HG03354 (cell line): ENCODE data around the gene NDUFB4.
A peak's percentile ranks its signal among the peaks of the same experiment; 100 is the strongest.

Experiments used
- ATAC-seq: cut with Tn5 transposase; IDR thresholded peaks from one replicate; pipeline ENCODE4 v1.9.1; 2021; ENCODE audit warnings: mild to moderate bottlenecking; ENCODE audit not compliant: unreplicated experiment, poor library complexity, severe bottlenecking

NDUFB4 gene

DNA sequence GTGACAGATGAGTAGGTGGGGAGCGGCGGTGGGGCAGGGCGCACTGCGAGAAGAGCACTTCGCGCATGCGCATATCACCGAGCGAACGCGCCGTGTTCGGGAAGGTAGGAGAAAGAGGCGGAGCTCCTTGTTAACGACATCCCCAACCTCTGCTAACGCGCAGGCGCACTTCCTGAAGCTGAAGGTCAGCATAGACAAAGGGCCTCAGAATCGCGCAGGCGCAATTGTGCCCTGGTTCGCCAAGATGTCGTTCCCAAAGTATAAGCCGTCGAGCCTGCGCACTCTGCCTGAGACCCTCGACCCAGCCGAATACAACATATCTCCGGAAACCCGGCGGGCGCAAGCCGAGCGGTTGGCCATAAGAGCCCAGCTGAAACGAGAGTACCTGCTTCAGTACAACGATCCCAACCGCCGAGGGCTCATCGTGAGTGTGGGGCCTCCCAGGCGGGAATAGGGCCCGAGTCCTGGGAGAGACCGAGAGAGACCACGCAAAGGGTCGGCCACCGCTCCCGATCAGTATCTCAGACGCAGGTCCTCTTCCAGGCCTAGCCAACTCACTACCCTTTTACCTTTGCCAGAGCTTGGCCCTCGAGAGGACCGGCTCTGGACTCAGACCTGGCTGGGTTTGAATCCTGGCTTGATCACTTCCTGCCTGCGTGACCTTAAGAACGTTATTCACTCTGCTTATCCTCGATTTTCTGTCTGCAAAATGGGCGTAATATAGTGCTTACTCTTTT lies at the start of gene NDUFB4:
NDUFB4 (plus strand) TSS at position 221 of the 737 bp plus-strand sequence; CDS start at position 245, 24 bp downstream.
- peak; percentile 95 for ATAC-seq

- no peak for ATAC-seq
These were observed 45.6 kb upstream of the NDUFB4 start for GRCh38 chr3:120550546-120550945.

DNA sequence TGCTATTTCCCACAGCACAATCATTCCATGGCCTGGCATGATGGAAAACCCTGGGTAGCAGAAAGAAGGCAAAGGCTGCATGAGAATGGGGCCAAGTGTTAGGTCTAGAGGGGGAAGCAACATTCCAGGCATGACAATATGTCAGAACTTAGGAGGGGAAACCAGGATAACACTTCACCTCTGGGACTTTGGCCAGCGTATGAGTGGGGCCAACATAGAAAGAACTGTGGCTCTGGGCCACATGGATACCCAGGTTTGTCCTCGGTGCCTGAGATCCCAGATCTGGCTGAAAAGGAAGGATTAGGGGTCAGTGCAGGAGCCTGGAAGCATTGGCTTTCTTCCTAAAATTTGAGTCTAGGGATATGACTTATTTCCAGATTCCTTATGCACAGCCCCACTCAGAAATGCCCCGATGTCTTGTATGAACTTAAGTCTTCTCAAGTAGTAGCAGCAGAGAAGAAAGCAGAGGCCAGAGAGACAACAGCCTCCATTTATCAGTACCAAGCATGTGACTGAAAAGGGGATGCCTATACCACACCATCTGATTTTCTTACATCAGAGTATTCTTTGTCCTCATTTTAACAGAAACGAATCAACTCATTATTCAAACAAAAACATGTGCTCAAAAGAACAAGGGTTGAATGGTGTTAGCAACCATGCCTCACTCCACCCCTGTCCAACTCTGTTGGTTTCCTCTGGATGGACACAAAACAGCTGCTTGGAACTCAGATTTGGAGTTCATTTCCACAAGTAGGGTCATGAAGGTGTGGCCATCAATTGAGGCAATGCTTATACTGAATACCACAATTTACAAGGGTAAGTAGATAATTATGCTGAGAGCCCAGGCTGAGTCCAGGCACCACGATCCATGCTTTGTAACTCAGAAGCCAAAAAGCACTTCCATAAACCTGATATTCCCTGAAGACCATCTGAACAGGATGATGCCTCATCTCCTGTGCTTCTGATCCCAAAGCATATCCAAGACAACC lies 43.7 kb upstream of the NDUFB4 start:
- ATAC-seq = no peak

DNA sequence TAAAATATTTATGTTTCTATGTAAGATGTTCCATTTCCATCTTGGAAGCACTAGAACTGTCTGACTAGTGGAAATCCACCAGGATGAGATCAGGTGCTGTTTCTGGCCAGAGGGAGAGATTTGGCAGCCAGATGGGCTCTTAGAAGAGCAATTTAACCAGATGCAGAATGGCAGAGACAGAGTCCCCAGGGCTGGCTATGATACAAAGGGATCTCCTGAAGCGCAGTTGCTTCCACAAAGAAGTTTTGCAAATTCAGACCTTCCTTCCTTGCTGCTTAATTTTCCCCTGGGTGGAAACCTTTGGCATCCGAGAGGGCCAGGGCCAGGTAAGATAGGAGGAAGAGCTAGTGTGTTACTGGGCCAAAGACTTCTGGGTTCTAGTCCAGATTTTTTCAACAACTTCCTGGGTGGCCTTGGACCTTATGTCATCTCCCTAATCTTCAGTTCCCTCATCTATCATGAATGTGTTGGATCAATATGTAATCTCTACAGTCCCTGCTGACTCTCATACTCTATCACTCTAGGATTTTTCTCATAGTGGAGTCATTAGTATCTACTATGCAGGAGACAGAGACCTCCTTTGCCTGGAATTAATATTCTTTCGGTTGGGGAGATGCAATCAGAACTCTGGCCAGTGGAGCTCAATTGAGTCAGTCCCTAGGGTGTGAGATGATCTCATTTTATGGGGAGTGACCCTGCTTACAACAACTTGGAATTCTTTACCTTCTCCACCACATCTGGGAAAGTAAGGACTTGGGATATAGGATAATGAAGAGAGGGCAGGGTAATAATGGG lies 41.1 kb upstream of the NDUFB4 start:
- no peak for ATAC-seq

DNA sequence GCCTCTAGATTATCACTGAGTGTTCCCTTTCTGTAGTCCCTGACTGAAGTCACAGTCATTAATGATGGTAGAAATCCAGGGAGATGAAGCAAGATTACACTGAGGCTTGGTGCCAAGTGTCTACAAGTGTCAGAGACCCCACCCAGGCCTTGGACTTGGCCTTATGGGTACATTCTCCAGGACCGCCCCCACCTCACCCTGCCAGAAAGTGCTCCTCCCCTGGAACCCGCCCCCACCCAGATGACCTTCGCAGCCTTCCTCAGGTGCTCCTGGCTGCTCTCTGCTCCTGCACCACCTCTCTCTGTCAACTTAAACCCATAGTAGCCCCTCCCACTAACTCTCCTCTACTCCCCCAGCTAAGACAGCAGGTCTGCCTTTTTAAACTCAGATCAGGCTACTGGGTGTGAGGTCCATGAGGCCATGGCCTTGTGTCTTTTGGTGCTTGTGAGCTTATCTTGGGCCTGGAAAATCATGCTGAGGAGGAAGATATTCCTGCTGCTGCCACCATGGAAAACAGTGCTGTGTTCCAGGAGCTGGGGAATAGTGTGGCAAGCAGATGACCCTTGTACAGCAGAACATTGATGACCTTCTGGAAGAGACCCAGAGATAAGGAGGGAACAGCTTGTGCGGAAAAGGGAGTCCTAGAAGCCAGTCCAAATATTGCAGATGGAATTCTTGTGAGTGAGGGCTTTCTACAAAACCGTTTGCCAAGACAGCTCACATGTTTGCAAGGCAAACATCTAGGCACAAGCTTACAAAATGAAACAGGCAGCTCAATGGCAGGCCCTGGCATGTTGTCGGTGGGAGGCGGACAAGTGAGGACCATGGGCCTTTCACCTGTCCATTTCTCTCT lies 40.3 kb upstream of the NDUFB4 start:
- no peak for ATAC-seq

DNA sequence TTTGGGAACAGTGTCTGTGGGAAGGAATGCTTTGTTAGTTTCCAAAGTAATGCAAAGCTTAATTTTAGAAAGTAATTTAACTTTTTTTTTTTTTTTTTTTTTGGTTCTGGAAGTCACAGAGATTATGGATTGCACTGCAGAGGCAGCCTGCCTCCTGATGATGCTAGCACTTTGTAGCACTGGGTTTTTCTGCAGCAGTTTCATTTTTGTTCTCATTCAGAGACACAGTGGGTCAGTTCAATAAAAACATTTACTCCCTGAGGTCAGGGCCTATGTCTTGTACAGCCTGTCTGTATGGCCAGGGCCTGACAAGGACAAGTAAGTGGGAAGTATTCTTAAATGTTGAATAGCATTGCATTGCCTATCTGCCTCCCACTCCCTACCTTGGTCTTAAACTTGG lies 39.0 kb upstream of the NDUFB4 start:
- ATAC-seq = no peak

GRCh38 chr3:120558771-120559241 lies 37.3 kb upstream of the NDUFB4 start:
- peak; percentile 97 for ATAC-seq

DNA sequence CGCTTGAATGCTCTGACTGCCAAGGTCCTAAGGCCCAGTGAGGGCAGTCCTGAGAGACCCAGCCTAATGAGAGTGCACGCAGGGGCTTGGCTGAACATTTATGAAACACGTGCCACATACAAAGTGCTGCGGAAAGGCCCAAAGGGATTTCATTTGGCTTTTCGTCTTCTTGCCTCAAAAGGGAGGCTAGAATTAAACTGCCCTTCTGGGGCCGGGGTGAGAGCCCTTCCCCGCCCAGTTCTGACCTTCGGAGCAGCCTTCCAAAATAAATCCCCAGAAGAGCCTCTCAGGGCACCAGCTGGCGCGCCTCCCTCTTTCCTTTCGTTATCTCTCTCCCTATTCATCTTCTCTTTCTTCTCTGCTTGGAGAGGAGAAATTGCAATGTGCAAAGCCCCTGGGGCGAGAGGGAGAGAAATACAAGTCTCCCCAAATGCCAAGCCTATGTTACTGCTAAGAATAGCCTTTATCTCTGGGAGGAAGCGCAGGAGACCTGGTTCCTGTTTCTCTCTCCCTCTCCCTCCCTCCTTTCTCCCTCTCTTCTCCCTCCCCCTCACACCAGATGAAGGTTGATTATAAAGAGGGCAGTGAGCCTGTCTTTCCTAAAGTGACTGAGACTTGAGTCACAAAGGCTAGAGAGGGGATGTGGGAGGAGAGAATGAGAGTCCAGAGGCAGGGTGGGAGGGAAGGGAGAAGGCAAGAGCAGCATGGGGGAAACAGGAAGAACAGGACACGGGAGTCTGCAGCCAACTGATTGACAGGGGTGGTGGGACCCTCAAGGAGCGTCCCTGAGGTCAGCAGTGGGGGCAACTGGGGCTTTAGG lies 36.7 kb upstream of the NDUFB4 start:
- peak; percentile 42 for ATAC-seq

DNA sequence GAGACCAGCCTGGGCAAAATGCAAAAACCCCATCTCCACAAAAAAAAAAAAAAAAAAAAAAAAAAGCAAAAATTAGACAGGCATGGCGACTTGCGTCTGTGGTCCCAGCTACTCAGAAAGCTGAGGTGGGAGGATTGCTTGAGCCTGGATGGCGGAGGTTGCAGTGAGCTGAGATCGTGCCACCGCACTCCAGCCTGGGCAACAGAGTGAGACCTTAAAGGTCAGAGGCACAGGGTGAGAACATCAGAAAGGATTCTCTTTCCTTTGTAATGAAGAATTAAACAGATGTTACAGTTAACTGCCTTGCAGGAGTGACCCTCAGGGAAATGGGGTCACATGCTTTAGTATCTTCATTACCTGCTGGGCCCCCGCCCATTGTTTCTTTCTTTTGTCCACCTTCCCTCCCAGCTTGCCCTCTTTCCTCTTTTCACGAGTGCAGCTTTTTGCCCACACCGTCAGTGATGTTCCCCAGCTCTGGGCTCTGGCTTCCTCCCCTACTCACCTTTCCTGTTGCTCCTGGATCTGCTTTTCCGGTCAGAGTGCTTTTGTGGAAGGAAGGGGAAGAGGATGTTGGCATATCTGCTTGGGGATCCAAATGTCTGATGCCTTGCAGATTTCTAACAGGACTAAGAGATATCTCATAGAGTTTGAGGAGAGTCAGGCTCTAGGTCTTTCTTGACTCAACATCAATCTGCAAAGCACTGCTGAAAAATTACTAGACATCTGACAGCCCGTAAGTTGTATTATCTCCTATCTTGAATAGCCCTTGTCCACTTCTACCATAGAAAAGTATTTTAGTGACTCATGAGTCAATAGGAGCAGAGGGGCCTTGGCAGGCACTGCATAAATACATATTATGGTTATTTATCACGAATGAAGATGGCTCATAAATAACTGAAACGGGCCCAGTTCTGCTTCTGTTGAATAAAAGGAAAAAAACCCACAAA lies 35.6 kb upstream of the NDUFB4 start:
- ATAC-seq = no peak

DNA sequence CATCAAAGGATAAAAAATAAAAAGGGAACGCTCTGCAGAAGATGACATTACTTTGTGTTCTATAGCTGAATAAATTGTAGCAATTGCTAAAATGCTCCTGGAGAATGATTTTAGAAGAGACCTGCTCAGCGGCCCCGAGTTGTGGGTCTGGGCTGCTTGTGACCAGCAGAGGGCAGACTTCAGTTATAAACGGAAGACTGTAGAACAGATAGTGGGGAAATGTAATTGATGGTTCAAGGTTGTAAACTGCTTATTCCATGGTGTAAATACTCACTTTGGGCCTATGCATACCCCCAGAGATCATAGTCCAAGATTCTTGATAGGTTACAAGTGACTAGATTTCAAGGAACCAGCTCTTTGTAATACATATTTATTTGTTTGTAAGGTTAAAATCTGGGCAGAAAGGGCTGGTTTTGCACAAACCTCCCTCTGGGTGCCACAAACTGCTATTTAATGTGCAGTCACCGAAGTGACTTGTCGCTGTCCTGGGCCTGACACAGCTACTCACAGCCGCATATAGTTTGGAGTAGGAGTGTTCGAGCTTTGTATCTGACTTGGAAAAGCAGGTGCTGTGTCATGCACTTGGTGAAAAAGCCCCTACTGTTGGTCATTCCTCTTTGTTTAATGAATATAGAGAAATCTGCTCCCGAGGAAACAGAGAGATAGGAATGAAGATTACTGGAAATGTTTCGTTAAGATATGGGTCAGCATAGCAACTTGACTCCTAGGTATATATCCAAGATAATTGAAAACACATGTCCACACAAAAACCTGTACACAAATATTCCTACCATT lies 34.7 kb upstream of the NDUFB4 start:
- peak; percentile 46 for ATAC-seq

DNA sequence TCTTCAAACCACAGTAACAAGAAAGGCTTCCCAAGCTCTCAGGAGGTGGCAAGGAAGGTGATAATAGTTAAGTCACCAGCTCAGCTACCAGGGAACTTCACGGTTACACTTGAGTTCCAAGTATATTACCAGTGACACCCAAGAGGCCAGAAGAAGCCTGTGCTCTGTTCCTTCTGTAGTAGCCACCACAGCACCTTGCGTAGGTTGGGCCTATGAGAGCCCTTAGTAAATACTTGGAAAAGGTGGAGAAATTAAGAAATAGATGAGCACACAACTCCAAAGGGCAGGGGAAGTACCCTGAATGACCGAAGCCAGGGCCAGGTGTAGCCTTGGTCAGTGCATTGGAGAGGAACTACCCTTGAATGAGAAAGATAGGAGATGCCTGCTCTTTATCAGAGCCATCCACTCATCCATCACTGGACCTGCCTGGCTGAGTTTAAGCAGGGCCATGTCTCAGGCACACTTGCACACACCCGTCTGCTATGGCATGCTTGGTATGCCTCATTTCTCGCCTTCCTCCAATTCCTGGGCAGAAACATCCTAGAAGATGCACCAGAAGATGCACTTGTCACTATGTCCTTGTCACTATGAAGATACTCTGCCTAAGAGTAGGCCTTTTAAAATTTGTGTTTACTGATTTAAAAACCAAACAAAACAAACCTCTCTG lies 32.6 kb upstream of the NDUFB4 start:
- no peak for ATAC-seq

DNA sequence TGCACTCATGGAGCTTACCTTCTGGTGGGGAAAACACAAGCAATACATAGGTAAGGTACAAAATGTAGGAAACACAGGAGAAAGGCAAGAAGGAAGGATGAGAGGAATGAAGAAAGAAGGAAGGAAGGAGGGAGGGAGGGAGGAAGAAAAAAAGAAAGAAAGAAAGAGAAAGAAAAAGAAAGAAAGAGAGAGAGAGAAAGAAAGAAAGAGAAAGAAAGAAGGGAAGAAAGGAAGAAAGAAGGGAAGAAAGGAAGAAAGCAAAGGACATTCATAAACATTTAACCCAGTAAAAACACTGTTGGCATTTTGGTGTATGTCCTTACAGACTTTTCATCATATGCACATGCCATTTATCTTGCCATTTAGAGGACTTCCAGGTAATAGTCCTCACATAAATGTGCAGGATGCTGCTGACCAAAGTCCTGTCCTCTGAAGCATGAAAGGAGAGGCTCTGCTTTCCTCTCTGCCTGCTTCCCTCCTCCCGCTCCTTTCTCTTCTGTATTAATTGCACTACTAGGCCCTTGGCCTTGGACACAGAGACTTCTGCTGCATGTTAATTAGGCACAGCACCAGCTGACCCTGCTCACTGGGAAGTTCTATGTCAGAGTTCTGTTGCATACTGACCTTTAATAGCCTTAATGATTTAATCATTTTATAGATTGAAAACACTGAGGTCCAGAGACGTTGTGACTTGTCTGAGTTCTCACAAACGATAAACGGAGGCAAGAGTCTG lies 29.7 kb upstream of the NDUFB4 start:
- ATAC-seq = no peak

- no peak for ATAC-seq
These were observed 28.6 kb upstream of the NDUFB4 start for GRCh38 chr3:120567370-120568201.

- no peak for ATAC-seq
These were observed 28.0 kb upstream of the NDUFB4 start for GRCh38 chr3:120568202-120568531.

GRCh38 chr3:120568598-120568997 lies 27.5 kb upstream of the NDUFB4 start:
- no peak for ATAC-seq
